HG03432 (cell line): ENCODE measurements around the gene ELAVL3.
"Not testable (repeated sequence)": the region's sequence is repeated elsewhere in the genome, so short reads cannot be mapped to it uniquely, and the experiment has no call there.

ENCODE experiments used
- ATAC-seq: cut with Tn5 transposase; IDR thresholded peaks from one replicate; pipeline ENCODE4 v1.9.1; 2021; ENCODE audit warnings: mild to moderate bottlenecking, moderate library complexity; ENCODE audit not compliant: unreplicated experiment

ELAVL3 gene

DNA sequence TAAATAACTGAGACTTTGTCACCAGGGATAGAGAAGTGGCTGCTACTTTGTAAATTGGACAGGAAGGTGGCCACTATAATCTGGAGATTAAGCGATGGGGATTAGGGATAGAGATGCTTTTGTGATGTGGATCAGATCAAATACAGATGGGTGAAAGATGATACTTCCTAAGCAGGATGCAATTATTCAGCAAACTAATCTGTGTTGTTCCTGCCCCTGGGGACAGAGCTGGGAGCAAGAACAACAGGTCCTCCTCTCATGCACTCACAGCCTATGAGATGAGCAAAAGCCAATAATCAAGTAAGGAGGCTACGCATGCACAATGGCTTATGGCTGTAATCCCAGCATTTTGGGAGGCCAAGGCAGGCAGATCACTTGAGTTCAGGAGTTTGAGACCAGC lies 66.3 kb downstream of the ELAVL3 start:
- ATAC-seq, result no peak

DNA sequence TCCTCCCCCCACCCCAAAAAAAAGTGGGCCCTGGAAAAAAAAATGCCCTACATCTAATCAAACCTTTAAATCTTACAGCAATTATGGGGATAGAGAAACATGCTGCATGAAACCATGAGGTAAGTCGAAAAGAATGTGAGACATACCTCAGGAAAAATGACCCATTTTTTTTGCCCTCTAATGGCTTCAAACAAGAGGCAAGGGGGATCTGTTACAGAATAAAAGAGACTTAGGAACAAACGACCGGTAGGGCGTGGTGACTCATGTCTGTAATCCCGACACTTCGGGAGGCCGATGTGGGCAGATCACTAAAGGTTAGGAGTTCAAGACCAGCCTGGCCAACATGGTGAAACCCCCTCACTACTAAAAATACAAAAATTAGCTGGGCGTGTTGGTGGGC lies 70.2 kb downstream of the ELAVL3 start:
- no peak for ATAC-seq

DNA sequence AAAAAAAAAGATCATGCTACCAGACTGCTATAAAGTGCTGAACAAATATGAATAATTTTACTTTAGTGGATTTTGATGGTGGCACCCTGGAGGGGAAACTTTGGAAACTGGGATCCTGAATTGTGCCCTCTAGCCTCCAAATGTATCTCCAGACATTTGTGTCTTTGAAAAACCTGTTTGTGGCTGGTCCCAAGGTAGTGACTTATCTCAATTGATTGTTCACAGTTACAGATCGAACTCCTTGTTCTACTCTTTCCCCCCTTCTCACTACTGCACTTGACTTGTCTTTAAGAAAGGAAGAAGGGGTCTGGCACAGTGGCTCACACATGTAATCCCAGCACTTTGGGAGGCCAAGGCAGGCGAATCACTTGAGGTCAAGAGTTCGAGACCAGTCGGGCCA lies 72.3 kb downstream of the ELAVL3 start:
- ATAC-seq, result no peak

DNA sequence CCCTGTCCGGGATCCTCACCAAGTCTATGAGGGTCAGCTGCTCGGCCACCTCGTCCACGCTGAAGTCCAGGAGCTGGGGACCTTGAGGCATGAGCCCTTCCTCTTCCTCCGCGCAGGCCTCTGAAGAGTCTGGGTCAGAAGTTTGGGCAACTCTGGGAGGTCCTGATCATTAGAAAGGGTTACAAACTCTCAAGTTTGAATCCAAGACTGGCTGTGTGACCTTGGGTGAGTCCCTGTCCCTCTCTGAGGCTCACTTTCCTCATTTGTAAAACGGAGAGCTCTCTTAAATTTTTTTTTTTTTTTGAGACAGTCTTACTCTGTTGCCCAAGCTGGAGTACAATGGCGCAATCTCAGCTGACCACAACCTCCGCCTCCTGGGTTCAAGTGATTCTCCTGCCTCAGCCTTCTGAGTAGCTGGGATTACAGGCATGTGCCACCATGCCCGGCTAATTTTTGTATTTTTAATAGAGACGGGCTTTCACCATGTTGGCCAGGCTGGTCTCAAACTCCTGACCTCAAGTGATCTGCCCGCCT lies 74.1 kb downstream of the ELAVL3 start:
- ATAC-seq, result not testable (repeated sequence)

DNA sequence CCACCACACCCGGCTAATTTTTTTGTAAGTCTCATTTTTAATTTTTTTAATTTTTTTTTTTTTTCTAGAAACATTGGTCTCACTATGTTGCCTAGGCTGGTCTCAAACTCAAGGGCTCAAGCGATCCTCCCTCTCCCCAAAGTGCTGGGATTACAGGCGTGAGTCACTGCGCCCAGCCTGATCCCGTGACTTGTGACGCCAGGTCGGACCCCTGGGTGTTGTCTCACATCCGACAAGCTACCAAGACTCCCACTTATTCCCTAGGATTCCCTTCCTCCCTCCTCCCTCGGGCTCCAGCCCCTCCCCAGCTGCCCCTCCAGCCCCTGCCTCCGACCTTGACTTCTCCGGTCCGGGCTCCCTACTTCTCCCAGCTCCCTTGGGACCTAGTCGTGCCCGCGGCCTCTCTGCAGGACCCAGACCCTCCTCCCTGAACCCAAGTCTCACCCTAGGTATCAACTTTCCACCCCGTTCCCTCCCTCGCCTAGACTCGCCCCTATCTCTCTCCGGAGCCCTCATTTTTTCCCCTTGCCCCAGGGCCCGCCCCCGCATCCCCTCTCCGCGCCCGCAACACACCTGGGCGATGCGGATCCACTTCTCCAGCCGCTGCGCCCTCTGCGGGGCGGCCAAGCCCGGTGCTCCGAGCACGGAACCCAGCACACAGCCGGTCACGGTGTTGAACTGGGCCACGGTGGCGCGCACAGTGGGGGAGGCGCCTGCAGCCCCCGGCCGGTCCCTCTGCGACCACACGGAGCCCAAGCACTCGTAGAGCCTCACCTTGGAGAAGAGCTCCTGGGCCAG lies 74.8 kb downstream of the ELAVL3 start:
- ATAC-seq, result no peak

DNA sequence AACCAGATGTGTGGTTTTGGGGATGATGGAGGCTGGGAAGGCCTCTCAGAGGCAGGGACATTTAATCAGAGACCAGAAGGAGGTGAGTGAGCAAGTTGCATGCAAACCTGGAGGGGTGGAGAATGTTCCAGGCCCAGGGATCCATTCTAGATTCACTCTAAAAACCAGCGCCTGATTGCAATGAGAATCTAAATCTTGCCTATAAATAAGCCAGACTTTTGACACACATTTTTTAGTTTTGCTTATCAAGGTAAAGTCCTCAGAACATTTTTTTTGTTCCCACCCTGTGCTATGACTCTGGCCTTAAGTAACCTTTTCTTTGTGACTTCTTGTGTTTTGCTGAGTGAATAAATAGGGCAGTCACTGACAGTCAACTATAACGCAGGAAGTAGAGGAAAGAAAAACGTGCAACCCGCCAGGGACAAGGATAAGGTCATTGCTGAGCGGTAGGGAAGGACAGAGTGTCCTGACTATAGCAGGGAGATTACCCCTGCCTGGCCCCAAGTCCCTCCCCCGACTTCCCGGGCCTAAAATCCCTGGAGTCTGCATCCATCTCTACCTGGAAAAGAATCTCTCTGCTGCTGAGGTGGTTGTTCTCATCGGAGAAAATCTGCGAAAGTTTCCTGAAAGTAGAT lies 76.1 kb downstream of the ELAVL3 start:
- ATAC-seq, result no peak

DNA sequence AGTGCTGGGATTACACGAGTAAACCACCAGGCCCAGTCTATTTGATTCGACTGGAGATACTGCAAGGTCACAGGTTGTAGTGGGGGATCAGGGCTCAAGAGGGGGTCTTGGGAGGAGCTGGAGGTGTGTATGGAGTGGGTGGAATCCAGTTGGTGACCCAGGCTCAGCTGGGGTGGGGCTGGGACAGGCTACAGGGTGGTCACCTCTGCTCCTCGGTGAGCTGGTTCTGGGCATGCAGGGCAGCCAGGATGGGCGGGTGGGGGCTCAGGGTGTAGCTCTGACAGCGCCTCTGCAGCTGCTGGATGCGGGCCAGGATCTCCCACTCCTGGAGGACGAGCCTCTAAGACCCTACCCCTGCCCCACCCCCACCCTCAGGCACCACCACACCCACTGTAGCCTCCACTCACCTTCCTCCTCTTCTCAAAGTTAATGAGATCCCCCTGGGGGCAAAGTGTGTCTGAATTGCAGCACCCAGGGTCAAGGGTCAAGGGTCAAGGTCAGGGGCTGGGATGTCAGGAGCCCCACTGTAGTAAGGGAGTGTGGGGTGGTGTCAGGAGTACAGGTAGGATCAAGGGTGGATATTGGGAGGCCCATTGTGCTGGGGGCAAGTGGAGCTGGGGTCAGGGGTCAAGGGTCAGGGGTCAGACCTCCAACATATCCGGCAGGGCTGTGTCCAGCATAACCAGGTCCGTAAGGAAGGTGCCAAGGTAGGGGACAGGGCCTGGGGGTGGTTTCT lies 78.9 kb downstream of the ELAVL3 start:
- no peak for ATAC-seq
